ENCODE results near the gene BAHCC1. TPM values are rescaled to one million over a fixed set of nuclear protein-coding genes. Genes with fewer than 3 reads are reported as not detected.

BAHCC1 gene
- total RNA-seq, 1 donor from 2014 or later = 10.7 TPM

DNA sequence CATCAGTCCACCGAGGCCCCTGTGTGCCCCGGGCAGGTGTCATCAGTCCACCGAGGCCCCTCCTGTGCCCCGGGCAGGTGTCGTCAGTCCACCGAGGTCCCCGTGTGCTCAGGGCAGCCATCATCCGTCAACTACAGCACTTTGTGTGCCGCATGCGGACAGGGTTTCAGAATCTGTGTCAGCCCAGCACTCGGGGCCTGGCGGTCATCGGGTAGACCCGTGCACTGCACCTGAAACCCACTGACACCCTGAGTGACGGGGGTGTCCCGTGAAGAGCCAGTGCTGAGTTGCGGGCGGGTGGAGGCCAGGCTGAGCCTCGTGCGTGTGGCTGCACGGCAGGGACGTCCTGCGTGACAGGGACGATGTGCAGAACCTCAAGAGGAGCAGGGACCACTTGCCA lies 38.4 kb downstream of the BAHCC1 start:
- no peaks in the 10 kb centered on the region for H3K27me3 Mint-ChIP-seq (ENCODE audit: unreplicated experiment)
- no peak overlapping the region for H3K4me3 Mint-ChIP-seq (ENCODE audit: unreplicated experiment)
- no peak overlapping the region for H3K27ac Mint-ChIP-seq (ENCODE audit: unreplicated experiment)

DNA sequence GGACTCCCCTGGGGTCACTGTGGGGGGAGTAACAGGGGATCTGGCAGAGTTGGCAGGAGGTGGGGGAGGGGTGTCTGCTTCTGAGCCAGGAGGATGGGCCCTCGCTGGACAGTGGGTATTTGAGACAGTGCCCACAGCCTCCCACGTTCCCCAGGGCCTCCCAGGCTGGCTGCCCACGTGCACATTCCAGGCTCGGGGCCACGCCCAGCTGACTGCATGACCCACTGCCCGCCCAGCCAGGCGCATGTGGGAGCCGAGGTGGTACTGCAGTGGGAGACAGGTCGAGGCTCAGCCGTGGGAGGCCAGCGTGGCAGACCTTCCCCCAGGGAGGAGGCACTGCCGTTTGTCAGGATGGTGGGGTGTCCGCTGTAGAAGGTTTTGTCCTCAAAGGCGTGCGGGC lies 38.8 kb downstream of the BAHCC1 start:
- Mint-ChIP-seq H3K4me3 (ENCODE audit: unreplicated experiment) (no peak overlapping the region), H3K9me3 (ENCODE audit: unreplicated experiment) (no peaks in the 10 kb centered on the region), H3K27me3 (ENCODE audit: unreplicated experiment) (no peaks in the 10 kb centered on the region), H3K36me3 (ENCODE audit: low read depth, unreplicated experiment) (no peaks in the 10 kb centered on the region), H3K4me1 (ENCODE audit: unreplicated experiment) (no peaks in the 10 kb centered on the region), H3K27ac (ENCODE audit: unreplicated experiment) (no peak overlapping the region)
- TF ChIP-seq, protein P1, sequence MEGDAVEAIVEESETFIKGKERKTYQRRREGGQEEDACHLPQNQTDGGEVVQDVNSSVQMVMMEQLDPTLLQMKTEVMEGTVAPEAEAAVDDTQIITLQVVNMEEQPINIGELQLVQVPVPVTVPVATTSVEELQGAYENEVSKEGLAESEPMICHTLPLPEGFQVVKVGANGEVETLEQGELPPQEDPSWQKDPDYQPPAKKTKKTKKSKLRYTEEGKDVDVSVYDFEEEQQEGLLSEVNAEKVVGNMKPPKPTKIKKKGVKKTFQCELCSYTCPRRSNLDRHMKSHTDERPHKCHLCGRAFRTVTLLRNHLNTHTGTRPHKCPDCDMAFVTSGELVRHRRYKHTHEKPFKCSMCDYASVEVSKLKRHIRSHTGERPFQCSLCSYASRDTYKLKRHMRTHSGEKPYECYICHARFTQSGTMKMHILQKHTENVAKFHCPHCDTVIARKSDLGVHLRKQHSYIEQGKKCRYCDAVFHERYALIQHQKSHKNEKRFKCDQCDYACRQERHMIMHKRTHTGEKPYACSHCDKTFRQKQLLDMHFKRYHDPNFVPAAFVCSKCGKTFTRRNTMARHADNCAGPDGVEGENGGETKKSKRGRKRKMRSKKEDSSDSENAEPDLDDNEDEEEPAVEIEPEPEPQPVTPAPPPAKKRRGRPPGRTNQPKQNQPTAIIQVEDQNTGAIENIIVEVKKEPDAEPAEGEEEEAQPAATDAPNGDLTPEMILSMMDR (IDR thresholded peaks at IDR 0.05; ENCODE audit: unreplicated experiment) = no peak
- no peak for DNase-seq (ENCODE audit: low spot score)

More for the DNA sequence above, 38.4 kb downstream of the BAHCC1 start:
- no peaks in the 10 kb centered on the region for H3K9me3 Mint-ChIP-seq (ENCODE audit: unreplicated experiment)
- no peaks in the 10 kb centered on the region for H3K4me1 Mint-ChIP-seq (ENCODE audit: unreplicated experiment)
- no peaks in the 10 kb centered on the region for H3K36me3 Mint-ChIP-seq (ENCODE audit: low read depth, unreplicated experiment)
- TF ChIP-seq, protein P1 (IDR thresholded peaks at IDR 0.05; ENCODE audit: unreplicated experiment) = no peak
- no peak for DNase-seq (ENCODE audit: low spot score)

DNA sequence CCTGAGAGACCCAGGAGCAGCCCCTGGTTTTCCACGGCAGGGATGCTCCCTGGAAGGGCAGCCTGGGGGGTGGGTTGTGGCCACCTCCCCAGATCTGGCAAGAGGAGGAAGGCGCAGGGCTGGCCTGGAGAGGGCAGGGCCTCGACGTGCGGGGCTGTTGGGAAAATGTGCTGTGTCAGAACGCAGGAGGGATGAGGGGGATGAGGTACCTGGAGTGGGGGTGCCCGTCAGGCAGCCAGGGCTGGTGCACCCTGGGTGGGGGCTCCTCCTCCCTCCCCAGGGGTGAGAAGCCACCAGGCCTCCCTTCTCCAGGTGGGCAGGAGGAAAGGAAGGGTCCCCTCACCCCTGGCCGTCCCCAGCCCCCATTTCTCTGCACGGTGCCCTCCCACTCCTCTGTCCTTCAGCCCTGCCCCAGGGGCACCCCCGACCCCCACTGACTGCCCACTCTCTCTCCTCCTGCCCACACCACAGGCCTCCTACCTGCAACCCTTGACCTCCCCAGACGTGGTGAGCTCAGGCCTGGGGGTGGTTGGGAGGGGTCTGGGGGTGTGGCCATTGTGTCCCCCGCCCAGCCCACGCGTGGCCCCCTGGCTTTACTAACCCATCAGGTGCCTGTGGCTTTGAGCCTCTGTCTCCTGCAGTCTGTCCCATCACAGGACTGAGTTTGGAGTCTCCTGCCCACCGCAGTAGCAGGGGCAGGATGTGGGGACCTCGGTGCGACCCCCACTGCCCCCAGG lies 39.6 kb downstream of the BAHCC1 start:
- no peak for DNase-seq (ENCODE audit: low spot score)
- TF ChIP-seq, protein P1 (IDR thresholded peaks at IDR 0.05; ENCODE audit: unreplicated experiment) = no peak
- Mint-ChIP-seq H3K36me3 (ENCODE audit: low read depth, unreplicated experiment) (no peaks in the 10 kb centered on the region), H3K4me1 (ENCODE audit: unreplicated experiment) (no peaks in the 10 kb centered on the region), H3K27ac (ENCODE audit: unreplicated experiment) (no peak overlapping the region), H3K9me3 (ENCODE audit: unreplicated experiment) (no peaks in the 10 kb centered on the region), H3K4me3 (ENCODE audit: unreplicated experiment) (no peak overlapping the region), H3K27me3 (ENCODE audit: unreplicated experiment) (peaks cover 1% of the 10 kb centered on the region)

DNA sequence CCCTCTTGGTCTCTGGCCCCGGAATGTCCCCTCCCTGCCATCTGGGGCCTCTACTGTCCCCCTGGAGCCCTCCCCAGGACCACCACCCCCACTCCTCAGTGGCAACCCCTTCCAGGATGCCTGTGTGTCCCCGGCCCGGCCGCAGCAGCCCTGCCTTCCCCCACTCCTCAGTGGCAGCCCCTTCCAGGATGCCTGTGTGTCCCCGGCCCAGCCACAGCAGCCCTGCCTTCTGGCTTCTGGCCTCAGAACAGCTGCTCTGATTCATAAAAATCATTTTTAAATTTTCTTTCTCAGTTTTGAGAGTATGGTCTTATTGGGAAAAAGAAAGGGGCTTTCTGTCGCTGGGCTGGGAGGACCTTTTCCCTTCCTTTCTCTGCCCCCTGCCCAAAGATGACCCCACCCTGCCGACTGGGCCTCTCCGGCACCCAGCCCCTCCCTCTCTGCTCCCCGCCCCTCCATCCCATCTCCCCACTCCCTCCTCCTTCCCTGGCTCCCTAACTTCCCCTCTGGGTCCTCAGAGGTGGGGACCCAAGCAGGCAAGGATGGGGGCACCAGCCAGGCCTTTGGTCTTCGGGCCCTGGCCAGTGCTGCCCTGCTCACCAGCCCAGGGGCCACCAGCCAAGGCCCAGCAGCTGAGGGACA lies 40.5 kb downstream of the BAHCC1 start:
- Mint-ChIP-seq H3K4me1 (ENCODE audit: unreplicated experiment) (no peaks in the 10 kb centered on the region), H3K27me3 (ENCODE audit: unreplicated experiment) (peaks cover 2% of the 10 kb centered on the region), H3K9me3 (ENCODE audit: unreplicated experiment) (no peaks in the 10 kb centered on the region), H3K36me3 (ENCODE audit: low read depth, unreplicated experiment) (no peaks in the 10 kb centered on the region), H3K27ac (ENCODE audit: unreplicated experiment) (no peak overlapping the region), H3K4me3 (ENCODE audit: unreplicated experiment) (no peak overlapping the region)
- TF ChIP-seq, protein P1 (IDR thresholded peaks at IDR 0.05; ENCODE audit: unreplicated experiment) = no peak
- no peak for DNase-seq (ENCODE audit: low spot score)

DNA sequence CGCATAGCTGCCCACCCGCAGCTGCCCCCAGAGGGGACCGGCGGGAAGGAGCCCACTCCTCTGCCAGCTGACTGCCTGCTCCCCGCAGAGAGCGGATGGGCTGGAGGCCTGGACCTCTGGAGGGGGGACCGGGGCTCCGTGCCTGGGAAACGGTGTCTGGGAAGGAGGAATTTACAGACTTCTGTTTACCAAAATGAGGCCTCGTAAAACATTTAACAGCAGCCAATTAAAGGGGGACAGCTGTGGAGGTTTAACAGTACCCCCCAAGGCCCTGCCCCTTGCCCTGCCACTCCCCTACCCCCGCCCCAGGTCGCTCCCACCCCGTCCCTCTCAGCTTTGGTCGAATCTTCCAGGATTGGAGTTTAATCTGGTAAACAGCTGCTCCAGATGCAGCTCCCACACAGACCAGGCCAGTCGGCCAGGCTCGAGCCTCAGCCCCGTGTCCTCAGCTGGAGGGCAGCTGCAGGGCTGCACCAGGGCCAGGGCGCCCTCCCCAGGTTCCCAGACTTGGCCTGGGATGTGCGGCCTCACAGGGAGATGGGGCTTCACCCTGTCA lies 41.1 kb downstream of the BAHCC1 start:
- no peaks in the 10 kb centered on the region for H3K9me3 Mint-ChIP-seq (ENCODE audit: unreplicated experiment)
- no peaks in the 10 kb centered on the region for H3K36me3 Mint-ChIP-seq (ENCODE audit: low read depth, unreplicated experiment)
- H3K27ac Mint-ChIP-seq (ENCODE audit: unreplicated experiment) = no peak overlapping the region
- DNase-seq (ENCODE audit: low spot score) = no peak
- H3K4me1 Mint-ChIP-seq (ENCODE audit: unreplicated experiment) = no peaks in the 10 kb centered on the region
- TF ChIP-seq, protein P1 (IDR thresholded peaks at IDR 0.05; ENCODE audit: unreplicated experiment) = no peak
- no peak overlapping the region for H3K4me3 Mint-ChIP-seq (ENCODE audit: unreplicated experiment)
- H3K27me3 Mint-ChIP-seq (ENCODE audit: unreplicated experiment) = peaks cover 2% of the 10 kb centered on the region

All from endothelial cell (in vitro differentiated cells).